ENCODE data around the gene ZNF804B. TPM values are rescaled to one million over a fixed set of nuclear protein-coding genes. Genes with fewer than 3 reads are reported as not detected.

ZNF804B gene
- total RNA-seq, 1 donor from 2014 or later: not detected

DNA sequence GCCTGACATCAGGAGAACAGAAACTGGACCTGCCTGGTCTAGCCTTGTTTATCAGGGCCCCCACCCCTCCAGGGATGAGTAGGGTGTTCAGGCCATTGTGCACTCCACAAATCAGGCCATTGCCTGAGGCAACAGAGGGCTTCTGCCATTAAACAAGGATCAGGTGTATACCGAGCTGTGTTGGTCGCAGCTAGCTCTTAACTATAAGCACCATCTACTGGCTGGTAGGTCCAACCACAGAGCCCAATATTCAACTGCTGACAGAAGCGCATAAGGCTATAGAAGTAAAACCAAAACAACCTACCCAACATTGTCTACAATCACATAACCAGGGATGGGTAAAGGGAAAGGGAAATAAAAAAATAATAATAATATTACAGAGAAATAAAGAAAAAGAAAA, 487.7 kb downstream of the ZNF804B start:
- DNase-seq (ENCODE audit: low read depth in 2 of 2): no peak

DNA sequence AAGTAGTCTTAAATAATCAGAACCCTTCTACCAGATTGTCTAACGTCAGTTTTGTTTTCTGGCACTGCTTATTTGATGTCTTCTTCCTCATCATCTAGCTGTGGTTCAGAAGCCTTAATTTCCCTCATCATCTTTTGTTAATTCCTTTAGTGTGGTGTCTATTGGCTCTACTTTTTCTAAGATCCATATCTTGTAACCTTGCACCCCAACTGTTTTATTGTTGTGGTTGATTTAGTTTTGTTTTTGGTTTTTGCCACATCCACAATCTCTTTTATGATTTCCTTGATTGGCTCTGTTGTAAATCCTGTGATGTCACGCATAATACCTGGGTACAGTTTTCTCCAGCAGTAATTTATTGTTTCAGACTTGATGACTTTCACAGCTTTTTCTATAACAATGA, 499.6 kb downstream of the ZNF804B start:
- DNase-seq (ENCODE audit: low read depth in 2 of 2): no peak

DNA sequence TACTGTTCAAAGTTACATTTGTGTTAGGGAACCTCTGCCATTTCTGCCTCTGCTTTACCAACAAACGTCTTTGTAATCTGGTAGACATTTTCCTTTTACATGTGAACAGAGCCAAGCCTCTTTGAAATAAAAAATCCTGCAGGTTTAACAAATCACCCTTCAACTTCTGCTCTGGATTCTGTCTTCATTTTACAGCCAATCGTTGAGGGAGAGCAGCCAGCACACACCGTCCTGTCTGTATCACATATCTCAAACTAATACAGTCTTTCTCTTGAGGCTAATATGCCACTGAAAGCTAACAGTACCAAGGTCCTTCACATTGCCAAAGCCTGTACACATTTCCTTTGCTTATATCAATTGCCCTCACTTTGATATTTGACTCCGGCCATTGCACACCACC, 504.6 kb downstream of the ZNF804B start:
- no peak for DNase-seq (ENCODE audit: low read depth in 2 of 2)

DNA sequence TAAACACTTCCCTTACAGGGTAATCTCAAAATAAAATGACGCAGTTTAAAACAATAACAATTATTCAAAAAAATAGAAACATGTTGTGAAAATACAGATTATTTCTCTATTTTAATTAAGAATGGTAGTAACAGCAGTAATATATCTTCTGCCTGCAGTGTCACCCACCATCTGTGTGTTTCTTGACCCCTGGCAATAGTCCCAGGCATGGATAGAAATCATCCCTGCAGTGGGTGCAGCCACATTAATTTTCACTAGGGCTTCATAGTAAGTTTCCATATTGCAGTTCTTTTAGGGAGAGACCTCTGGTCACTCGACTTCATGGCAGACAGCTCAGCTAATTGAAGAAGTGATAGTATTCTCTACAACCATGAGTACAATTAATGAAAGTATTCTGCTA, 506.1 kb downstream of the ZNF804B start:
- DNase-seq (ENCODE audit: low read depth in 2 of 2): peak in 1 of 2 donors; percentile 1

DNA sequence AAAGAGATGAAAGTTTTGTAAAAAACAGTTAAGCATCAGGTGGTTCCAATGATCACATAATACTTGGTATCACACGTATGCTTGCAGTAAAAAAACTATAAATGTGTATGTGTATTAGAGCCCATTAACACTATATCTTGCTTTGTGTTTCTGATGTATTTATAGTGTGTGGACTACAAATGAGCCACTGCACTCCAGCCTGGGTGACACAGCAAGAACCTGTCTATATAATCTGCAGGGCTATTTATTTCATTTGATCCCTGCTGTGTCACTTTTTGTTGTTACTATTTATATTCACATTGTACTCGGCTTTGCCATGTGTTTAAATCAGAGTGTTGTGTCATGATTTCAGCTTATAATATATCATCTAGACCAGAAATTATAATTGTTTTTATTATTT, 523.8 kb downstream of the ZNF804B start:
- no peak for DNase-seq (ENCODE audit: low read depth in 2 of 2)

DNA sequence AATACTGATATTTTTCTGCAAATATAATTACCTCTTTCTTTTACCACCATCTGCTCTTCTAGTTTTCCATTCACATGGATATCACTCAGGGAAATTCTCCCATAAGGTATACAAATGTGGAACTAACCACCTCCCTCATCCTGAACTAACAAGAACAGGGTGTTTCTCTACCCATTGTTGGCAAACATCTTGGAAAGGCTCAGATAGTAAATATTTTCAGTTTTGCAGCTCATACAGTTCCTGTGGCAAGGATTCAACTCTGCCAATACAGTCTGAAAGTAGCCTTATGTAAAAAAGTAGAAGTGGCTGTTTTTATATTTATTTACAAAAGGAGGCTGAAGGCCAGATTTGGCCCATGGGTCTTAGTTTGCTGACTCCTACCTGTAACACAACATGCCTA, 549.0 kb downstream of the ZNF804B start:
- DNase-seq (ENCODE audit: low read depth in 2 of 2): no peak

DNA sequence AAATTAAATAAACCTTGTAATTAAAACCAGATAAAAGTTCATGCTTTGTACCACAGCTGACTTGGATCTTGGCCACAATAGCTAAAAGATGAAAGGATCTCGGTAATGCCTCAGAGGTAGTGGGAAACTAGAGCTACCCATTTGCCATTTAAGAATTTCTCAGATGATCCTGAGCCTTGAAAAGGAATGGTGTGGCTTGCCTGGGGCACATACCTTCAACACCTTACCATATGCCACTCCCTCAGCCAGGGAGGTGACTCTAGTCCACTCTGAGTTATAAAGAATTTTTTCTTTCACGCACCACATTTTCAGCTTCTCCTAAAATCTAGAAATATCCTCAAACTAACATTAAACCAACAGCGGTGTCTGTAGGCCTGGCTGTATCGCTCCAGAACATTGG, 552.4 kb downstream of the ZNF804B start:
- no peak for DNase-seq (ENCODE audit: low read depth in 2 of 2)

DNA sequence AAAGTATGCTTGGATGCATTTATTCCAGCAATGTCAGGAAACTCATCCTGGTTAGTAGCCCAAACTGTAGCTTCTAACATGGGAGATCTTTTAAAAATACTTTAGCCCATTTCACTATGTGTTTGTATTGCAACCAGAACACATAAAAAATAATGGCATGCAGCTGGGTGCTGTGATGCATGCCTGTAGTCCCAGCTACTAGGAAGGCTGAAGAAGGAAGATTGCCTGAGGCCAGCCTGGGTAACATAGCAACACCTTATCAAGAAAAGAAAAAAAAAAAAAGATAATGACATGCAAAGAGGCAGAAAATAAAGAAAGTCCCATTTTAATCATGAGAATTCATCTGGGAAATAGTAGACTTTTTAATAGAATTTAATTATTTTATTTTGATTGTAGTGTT, 553.1 kb downstream of the ZNF804B start:
- no peak for DNase-seq (ENCODE audit: low read depth in 2 of 2)

DNA sequence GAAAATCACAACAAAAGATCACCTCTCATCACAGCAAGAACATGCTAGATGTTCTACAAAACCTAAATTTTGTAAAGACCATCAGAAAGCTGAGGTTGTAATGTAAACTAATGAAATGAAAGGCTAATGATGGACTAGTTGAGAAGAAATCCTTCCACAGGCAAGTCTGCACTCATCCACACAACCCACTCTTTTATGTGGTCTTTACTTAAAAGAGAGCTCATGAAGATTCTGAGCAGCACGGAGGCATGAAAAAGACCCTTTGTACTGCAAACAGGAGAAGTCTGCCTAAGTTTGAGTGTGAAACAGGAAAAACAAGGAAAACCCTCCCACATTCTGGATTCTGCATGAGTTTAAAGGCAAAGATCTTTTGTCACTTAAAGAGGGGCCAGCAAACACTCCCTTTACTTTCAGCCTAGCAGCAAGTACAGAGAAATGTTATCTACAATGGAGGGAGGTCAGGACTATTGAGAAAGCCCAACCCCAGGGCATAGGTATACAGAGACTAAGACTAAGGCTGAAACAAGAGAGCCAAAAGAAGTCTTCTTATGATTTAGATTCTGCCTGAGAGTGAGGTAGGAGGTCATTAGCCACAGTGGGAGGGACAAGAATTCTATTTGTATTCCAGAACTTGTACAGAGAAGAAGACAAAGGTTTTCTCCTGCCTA, 557.2 kb downstream of the ZNF804B start:
- DNase-seq (ENCODE audit: low read depth in 2 of 2): no peak

DNA sequence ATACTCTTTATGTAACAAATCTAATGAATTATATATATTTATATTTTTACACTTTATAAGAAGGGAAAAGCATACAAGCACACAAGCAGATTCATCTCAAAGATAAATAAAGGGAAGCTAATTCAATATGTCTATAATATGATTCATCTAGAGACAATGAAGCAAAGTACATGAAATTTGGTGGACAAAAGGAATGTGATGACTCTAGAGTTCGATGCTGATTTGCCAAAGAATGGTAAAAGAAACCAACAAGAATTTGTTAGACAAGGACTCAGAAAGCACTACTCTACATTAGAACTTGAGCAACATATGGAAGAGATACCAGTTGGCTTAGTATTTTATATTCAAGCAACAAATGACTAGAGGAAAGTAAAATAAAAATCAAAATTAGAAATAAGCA, 572.5 kb downstream of the ZNF804B start:
- DNase-seq (ENCODE audit: low read depth in 2 of 2): no peak

DNA sequence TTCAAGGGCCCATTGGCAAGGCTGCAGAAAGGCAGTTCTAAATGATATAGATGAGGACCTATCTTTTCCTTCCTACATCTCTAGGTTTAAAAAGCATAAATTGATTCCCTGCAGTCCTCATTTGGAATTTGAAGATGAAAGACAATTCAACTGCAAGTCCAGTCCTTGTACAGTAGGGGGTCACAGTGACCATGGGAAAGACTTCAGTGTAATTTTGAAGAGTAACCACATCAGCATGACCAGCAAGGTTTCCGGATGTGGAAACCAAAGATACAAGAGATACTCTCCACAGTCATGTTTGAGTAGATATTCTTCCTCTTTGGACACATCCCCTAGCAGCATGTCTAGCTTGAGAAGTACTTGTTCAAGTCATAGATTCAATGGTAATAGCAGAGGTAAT, 575.3 kb downstream of the ZNF804B start:
- DNase-seq (ENCODE audit: low read depth in 2 of 2): no peak

DNA sequence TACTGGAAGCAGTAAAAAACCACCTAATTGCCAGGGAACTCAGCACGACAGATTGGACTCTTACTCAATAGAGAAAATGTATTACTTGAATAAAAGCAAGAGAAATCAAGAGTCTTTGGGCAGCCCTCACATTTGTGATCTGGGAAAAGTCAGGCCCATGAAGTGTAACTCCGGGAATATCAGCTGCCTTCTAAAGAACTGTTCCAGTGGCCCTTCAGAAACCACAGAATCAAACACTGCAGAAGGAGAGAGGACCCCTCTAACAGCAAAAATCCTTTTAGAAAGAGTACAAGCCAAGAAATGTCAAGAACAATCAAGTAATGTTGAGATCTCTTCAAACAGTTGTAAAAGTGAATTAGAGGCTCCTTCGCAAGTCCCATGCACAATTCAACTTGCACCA, 576.0 kb downstream of the ZNF804B start:
- no peak for DNase-seq (ENCODE audit: low read depth in 2 of 2)

DNA sequence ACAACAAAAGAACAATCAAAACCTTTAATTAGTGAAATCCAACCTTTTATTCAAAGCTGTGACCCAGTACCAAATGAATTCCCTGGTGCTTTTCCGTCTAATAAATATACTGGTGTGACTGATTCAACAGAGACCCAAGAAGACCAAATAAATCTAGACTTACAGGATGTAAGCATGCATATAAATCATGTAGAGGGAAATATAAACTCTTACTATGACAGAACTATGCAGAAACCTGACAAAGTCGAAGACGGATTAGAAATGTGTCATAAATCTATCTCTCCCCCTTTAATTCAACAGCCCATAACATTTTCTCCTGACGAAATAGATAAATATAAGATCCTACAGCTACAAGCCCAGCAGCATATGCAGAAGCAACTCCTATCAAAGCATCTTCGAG, 576.6 kb downstream of the ZNF804B start:
- DNase-seq (ENCODE audit: low read depth in 2 of 2): no peak

DNA sequence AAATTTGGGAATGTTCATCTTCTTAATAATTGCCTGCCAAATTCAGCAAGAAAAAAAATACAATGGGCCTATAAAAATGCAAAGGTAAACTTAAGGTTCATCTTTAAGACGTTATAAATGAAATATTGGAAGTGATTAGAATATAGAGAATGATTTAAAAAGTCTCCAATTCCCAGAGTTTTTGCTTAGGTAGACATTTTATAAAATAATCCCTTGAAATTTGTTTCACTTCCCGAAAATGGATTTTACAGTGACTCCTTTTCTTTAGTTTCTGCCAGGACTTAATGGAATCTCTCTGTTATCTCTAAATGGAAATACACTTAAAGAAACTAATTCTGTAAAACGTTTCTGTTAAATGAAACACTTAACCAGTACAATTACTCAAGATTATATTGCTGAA, 580.2 kb downstream of the ZNF804B start:
- DNase-seq (ENCODE audit: low read depth in 2 of 2): no peak

DNA sequence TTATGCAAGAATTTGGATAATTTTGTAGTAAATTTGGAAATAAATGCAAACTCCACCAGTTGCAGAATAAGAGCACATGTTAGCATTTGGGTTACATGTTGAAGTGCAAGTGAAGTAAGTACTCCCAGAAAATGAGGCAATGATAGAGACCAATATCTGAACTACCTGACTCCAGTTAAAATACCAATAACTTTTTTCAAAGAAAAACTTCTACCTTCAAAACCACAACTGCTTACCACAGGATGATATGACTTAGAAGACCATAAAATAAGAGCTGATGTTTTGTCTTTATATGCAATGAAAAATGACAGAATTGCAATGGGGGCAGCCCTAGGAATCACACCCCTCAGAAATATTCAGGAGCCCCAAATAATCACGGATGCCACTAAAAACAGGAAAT, 597.6 kb downstream of the ZNF804B start:
- DNase-seq (ENCODE audit: low read depth in 2 of 2): no peak

DNA sequence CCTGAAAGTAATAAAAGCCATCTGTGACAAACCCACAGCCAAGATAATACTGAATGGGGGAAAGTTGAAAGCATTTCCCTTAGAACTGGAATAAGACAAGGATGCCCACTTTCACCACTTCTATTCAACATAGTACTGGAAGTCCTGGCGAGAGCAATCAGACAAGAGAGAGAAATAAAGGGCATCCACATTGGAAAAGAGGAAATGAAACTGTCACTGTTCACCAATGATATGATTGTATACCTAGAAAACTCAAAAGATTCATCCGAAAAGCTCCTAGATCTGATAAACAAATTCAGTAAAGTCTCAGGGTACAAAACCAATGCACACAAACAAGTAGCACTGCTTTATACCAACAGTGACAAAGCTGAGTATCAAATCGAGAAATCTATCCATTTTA, 617.7 kb downstream of the ZNF804B start:
- no peak for DNase-seq (ENCODE audit: low read depth in 2 of 2)

DNA sequence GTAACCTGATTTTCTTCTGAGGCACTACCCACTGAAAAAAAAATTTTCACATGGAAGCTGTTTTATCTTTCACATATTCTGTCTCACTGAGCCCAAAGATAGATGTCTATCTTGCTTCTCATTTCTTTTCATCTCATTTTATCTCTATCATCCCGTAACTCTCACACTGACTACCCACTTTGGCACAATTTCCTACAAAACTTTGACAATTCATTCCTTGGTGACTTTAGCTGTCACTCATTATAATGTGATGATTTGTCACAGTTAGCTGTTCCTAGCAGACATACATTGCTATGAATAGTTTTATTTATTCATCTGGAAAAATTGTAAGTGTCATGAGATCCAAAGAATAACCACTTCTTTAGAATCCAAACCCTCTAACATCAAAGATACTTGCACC, 625.9 kb downstream of the ZNF804B start:
- no peak for DNase-seq (ENCODE audit: low read depth in 2 of 2)

Other genes with a start within 250 kb of the ZNF804B start
- not detected in 2 replicates for gene TEX47, start 36.0 kb downstream of the ZNF804B start, total RNA-seq

All from lung microvascular endothelial cell (primary cell).